Right kidney (tissue), 1 donor: ENCODE results near the gene NAXE.
"Not testable (repeated sequence)": the region's sequence is repeated elsewhere in the genome, so short reads cannot be mapped to it uniquely, and the experiment has no call there.

Experiments
- DNase-seq: peaks from one replicate; pipeline ENCODE4 v3.0.0-alpha.2; 2016

The NAXE gene

GRCh38 chr1:156619582-156619955 is 28.0 kb downstream of the NAXE start:
- no peak for DNase-seq

GRCh38 chr1:156622581-156623297 is 31.2 kb downstream of the NAXE start:
- DNase-seq: no peak

GRCh38 chr1:156623946-156624813 is 32.6 kb downstream of the NAXE start:
- peak; percentile 77 for DNase-seq

GRCh38 chr1:156624814-156625435 is 33.3 kb downstream of the NAXE start:
- DNase-seq: peak; percentile 55

- DNase-seq: peak; percentile 71
These were observed 34.0 kb downstream of the NAXE start for GRCh38 chr1:156625436-156626078.

GRCh38 chr1:156626079-156626438 is 34.5 kb downstream of the NAXE start:
- DNase-seq: no peak

- DNase-seq: no peak
These were observed 35.8 kb downstream of the NAXE start for GRCh38 chr1:156627313-156627880.

- DNase-seq: no peak
These were observed 38.4 kb downstream of the NAXE start for GRCh38 chr1:156629823-156630449.

GRCh38 chr1:156631152-156631551 is 39.6 kb downstream of the NAXE start:
- not testable (repeated sequence) for DNase-seq

- DNase-seq: no peak
These were observed 40.8 kb downstream of the NAXE start for GRCh38 chr1:156632355-156632754.

- DNase-seq: no peak
These were observed 46.8 kb downstream of the NAXE start for GRCh38 chr1:156638189-156638985.

GRCh38 chr1:156639601-156640101 is 48.1 kb downstream of the NAXE start:
- no peak for DNase-seq

GRCh38 chr1:156640842-156641706 is 49.5 kb downstream of the NAXE start:
- DNase-seq: no peak

GRCh38 chr1:156641761-156642264 is 50.2 kb downstream of the NAXE start, which contains the start of gene BCAN:
BCAN (plus strand) TSS chr1:156642117; CDS start chr1:156646055, 3,938 bp downstream.
- DNase-seq: no peak

GRCh38 chr1:156642265-156643048 is 50.9 kb downstream of the NAXE start:
- DNase-seq: peak; percentile 54

- no peak for DNase-seq
These were observed 51.6 kb downstream of the NAXE start for GRCh38 chr1:156643049-156643777.

- DNase-seq: no peak
These were observed 52.2 kb downstream of the NAXE start for GRCh38 chr1:156643778-156644092.
